Glutamatergic neuron (in vitro differentiated cells): ENCODE data around the gene MAST1. TPM values are rescaled to one million over a fixed set of nuclear protein-coding genes. Genes with fewer than 3 reads are reported as not detected.

Experiments
- DNase-seq: peaks from one replicate; pipeline ENCODE4 v3.0.0; 2022
- H3K27ac Mint-ChIP-seq: one replicate; pipeline ENCODE4 v1.8.0; 2020; ENCODE audit warnings: mild to moderate bottlenecking, mixed read lengths, inconsistent platforms; ENCODE audit not compliant: unreplicated experiment
- H3K27me3 Mint-ChIP-seq: one replicate; pipeline ENCODE4 v1.8.0; 2020; ENCODE audit warnings: mild to moderate bottlenecking, moderate library complexity, mixed read lengths, inconsistent platforms; ENCODE audit not compliant: unreplicated experiment
- H3K36me3 Mint-ChIP-seq: one replicate; pipeline ENCODE4 v1.8.0; 2020; ENCODE audit warnings: mild to moderate bottlenecking, mixed read lengths, inconsistent platforms; ENCODE audit not compliant: unreplicated experiment
- H3K4me1 Mint-ChIP-seq: one replicate; pipeline ENCODE4 v1.8.0; 2020; ENCODE audit warnings: mild to moderate bottlenecking, low read depth, mixed read lengths, inconsistent platforms; ENCODE audit not compliant: unreplicated experiment
- H3K4me3 Mint-ChIP-seq: one replicate; pipeline ENCODE4 v1.8.0; 2020; ENCODE audit warnings: mild to moderate bottlenecking, mixed read lengths, inconsistent platforms; ENCODE audit not compliant: unreplicated experiment
- H3K9me3 Mint-ChIP-seq: one replicate; pipeline ENCODE4 v1.8.0; 2020; ENCODE audit warnings: mild to moderate bottlenecking, moderate library complexity, mixed read lengths, inconsistent platforms; ENCODE audit not compliant: unreplicated experiment
- total RNA-seq: library from RNA; stranded (reverse); fragmentation: NEBNext Ultra II Directional; extraction: Animal tissue kit (Norgen Biotek cat#: 25700); gene quantifications from one replicate; pipeline ENCODE4 v1.2.1, GENCODE V29; 2021; ENCODE audit not compliant: unreplicated experiment
- TF ChIP-seq, protein P1 (sequence below): fragments of 200-600 bp; sonication (generic); IDR thresholded peaks from one replicate; pipeline ENCODE4 v1.5.0; 2021; ENCODE audit not compliant: partially characterized antibody, unreplicated experiment

MAST1 gene
- total RNA-seq, 1 donor from 2014 or later = 230 TPM

- TF ChIP-seq, protein P1, sequence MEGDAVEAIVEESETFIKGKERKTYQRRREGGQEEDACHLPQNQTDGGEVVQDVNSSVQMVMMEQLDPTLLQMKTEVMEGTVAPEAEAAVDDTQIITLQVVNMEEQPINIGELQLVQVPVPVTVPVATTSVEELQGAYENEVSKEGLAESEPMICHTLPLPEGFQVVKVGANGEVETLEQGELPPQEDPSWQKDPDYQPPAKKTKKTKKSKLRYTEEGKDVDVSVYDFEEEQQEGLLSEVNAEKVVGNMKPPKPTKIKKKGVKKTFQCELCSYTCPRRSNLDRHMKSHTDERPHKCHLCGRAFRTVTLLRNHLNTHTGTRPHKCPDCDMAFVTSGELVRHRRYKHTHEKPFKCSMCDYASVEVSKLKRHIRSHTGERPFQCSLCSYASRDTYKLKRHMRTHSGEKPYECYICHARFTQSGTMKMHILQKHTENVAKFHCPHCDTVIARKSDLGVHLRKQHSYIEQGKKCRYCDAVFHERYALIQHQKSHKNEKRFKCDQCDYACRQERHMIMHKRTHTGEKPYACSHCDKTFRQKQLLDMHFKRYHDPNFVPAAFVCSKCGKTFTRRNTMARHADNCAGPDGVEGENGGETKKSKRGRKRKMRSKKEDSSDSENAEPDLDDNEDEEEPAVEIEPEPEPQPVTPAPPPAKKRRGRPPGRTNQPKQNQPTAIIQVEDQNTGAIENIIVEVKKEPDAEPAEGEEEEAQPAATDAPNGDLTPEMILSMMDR = no peak
- H3K4me1 Mint-ChIP-seq = peaks cover 23% of the 10 kb centered on the region
- peak overlapping the region; percentile 95 for H3K27ac Mint-ChIP-seq
- DNase-seq = peak; percentile 89
- H3K36me3 Mint-ChIP-seq = no peaks in the 10 kb centered on the region
- H3K9me3 Mint-ChIP-seq = peaks cover 16% of the 10 kb centered on the region
- H3K4me3 Mint-ChIP-seq = peak overlapping the region; percentile 91
- peaks cover 11% of the 10 kb centered on the region for H3K27me3 Mint-ChIP-seq
Observed at GRCh38 chr19:12793290-12794195, 44.8 kb upstream of the MAST1 start.

- H3K27ac Mint-ChIP-seq = peak overlapping the region; percentile 38
- peaks cover 20% of the 10 kb centered on the region for H3K4me1 Mint-ChIP-seq
- H3K36me3 Mint-ChIP-seq = no peaks in the 10 kb centered on the region
- H3K27me3 Mint-ChIP-seq = peaks cover 9% of the 10 kb centered on the region
- TF ChIP-seq, protein P1 = no peak
- peaks cover 18% of the 10 kb centered on the region for H3K9me3 Mint-ChIP-seq
- DNase-seq = no peak
- peak overlapping the region; percentile 76 for H3K4me3 Mint-ChIP-seq
Observed at GRCh38 chr19:12794196-12794941, 43.9 kb upstream of the MAST1 start.

DNA sequence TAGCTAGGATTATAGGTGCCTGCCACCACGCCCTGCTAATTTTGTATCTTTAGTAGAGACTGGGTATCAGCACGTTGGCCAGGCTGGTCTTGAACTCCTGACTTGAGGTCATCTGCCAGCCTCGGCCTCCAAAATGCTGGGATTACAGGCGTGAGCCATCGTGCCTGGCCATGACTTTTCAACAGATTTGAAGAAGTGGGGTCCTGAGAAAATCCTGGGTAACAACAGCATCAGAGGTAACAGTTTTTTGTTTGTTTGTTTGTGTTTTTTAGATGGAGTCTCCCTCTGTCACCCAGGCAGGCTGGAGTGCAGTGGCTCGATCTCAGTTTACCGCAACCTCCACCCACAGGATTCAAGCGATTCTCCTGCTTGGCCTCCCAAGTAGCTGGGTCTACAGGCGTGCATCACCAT is 43.3 kb upstream of the MAST1 start:
- Mint-ChIP-seq H3K4me3 (peak overlapping the region; percentile 76), H3K36me3 (no peaks in the 10 kb centered on the region), H3K27me3 (peaks cover 9% of the 10 kb centered on the region), H3K27ac (no peak overlapping the region), H3K4me1 (peaks cover 20% of the 10 kb centered on the region), H3K9me3 (peaks cover 20% of the 10 kb centered on the region)
- DNase-seq = no peak
- TF ChIP-seq, protein P1 = no peak

DNA sequence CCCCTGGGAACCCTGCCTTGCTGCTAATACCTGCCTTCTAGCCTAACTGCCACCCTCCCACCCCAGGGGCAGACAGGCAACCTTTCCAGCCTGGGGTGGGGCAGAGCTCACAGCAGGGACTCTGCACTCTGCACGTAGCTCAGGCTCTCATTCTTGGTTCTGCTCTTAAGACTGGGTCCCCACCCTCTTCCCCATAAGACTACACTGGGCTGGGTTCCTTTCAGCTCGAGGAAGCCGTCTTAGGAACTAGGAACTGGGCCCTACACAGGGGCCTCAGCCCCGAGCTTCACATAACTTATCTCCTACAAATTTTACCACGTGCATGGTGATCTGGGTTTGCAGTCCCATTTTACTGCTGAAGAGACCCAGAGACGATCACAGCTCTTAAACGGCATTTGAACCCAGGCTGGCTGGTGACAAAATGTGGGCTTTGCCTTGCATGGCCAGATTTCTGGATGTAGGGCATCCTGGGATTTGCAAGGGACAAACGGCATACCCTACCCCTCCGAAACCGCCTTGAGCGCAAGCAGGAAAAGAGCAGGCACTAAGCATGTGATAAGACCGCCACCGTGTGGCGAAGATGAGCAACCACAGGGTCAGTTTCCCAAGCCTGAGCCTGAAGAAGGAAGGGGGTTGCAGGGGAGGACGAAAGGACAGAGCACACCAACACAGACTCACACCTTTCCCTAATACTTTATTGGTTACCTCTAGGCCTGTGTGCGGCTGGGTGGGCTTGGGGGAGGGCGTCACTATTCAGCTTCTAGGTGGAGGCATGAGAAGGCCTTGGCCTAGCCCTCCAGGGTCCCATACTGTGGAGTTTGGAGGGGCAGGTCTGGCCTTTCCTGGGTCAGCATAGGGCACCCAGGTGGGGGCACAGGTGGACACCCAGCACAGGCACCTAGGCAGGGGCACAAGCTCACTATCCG is 41.9 kb upstream of the MAST1 start:
- Mint-ChIP-seq H3K36me3 (no peaks in the 10 kb centered on the region), H3K4me1 (peaks cover 19% of the 10 kb centered on the region), H3K27ac (no peak overlapping the region), H3K27me3 (peaks cover 11% of the 10 kb centered on the region), H3K9me3 (peaks cover 15% of the 10 kb centered on the region), H3K4me3 (peak overlapping the region; percentile 52)
- TF ChIP-seq, protein P1 = peak; percentile 88
- DNase-seq = peak; percentile 81
